Mesenchymal stem cell (in vitro differentiated cells and primary cell): Measurements from ENCODE around the gene SERPINE1.
A peak's percentile ranks its signal among the peaks of the same experiment; 100 is the strongest.

Source experiments
- DNase-seq: peaks from one replicate; pipeline ENCODE4 v3.0.0-alpha.2; 2013
- H2AFZ ChIP-seq: one replicate; pipeline ENCODE4 v1.6.1; 2013; ENCODE audit warnings: low read depth, mild to moderate bottlenecking, control low read depth, inconsistent platforms, low read length, moderate library complexity
- H2AK5ac ChIP-seq: 2 replicates; pipeline ENCODE4 v1.6.1; 2013; ENCODE audit warnings: low read length, moderate library complexity, mild to moderate bottlenecking, inconsistent platforms; ENCODE audit not compliant: severe bottlenecking
- H2BK120ac ChIP-seq: one replicate; pipeline ENCODE4 v1.6.1; 2013; ENCODE audit warnings: low read depth, mild to moderate bottlenecking, inconsistent platforms, low read length, moderate library complexity
- H2BK12ac ChIP-seq, 2 experiments: one replicate each; pipeline ENCODE4 v1.6.1; 2013; ENCODE audit warnings: inconsistent platforms in 2 of 2, low read length in 2 of 2, mild to moderate bottlenecking in 2 of 2, moderate library complexity in 2 of 2, control low read depth in 1 of 2
- H2BK15ac ChIP-seq: one replicate; pipeline ENCODE4 v1.6.1; 2013; ENCODE audit warnings: mild to moderate bottlenecking, low read depth, inconsistent platforms; ENCODE audit not compliant: poor library complexity, severe bottlenecking
- H2BK5ac ChIP-seq: 2 replicates; pipeline ENCODE4 v1.6.1; 2013; ENCODE audit warnings: low read depth, mild to moderate bottlenecking, low read length, control low read depth, inconsistent platforms; ENCODE audit not compliant: poor library complexity, severe bottlenecking
- H3K14ac ChIP-seq, 2 experiments: one replicate each; pipeline ENCODE4 v1.6.1; 2013; ENCODE audit warnings: inconsistent platforms in 2 of 2, low read length in 2 of 2, control low read depth in 1 of 2, mild to moderate bottlenecking in 1 of 2, moderate library complexity in 1 of 2
- H3K18ac ChIP-seq, 2 experiments: one replicate each; pipeline ENCODE4 v1.6.1; 2013; ENCODE audit warnings: inconsistent platforms in 2 of 2, low read length in 2 of 2, control low read depth in 1 of 2, low read depth in 1 of 2, mild to moderate bottlenecking in 1 of 2
- H3K23ac ChIP-seq, 2 experiments: one replicate each; pipeline ENCODE4 v1.6.1; 2013; ENCODE audit warnings: inconsistent platforms in 2 of 2, low read length in 2 of 2, mild to moderate bottlenecking in 2 of 2, moderate library complexity in 2 of 2, control low read depth in 1 of 2
- H3K27ac ChIP-seq: 2 replicates; pipeline ENCODE4 v1.5.1; 2013; ENCODE audit warnings: mild to moderate bottlenecking, moderate library complexity, low read length, control low read depth, inconsistent platforms; ENCODE audit not compliant: poor library complexity, severe bottlenecking
- H3K27me3 ChIP-seq, 2 experiments: 2 replicates each; pipeline versions ENCODE4 v1.6.1 to v1.7.0; 2013; ENCODE audit warnings: low read length in 2 of 2, mild to moderate bottlenecking in 2 of 2, moderate library complexity in 2 of 2, control low read depth in 1 of 2, inconsistent platforms in 1 of 2; ENCODE audit not compliant: control insufficient read depth in 1 of 2, insufficient read depth in 1 of 2
- H3K36me3 ChIP-seq, 2 experiments: 2 replicates each; pipeline versions ENCODE4 v1.6.1 to v1.7.0; 2013; ENCODE audit warnings: low read length in 2 of 2, control low read depth in 1 of 2, inconsistent platforms in 1 of 2, low read depth in 1 of 2, mild to moderate bottlenecking in 1 of 2; ENCODE audit not compliant: insufficient read depth in 2 of 2, control insufficient read depth in 1 of 2
- H3K4ac ChIP-seq, 2 experiments: one replicate each; pipeline ENCODE4 v1.6.1; 2013; ENCODE audit warnings: inconsistent platforms in 2 of 2, low read length in 2 of 2, mild to moderate bottlenecking in 2 of 2, moderate library complexity in 2 of 2, control low read depth in 1 of 2, low read depth in 1 of 2
- H3K4me1 ChIP-seq: 2 replicates; pipeline ENCODE4 v1.6.1; 2013; ENCODE audit warnings: low read depth, low read length, control low read depth; ENCODE audit not compliant: control insufficient read depth, insufficient read depth
- H3K4me2 ChIP-seq: 2 replicates; pipeline ENCODE4 v1.6.1; 2013; ENCODE audit warnings: low read length, mild to moderate bottlenecking, inconsistent platforms; ENCODE audit not compliant: poor library complexity, severe bottlenecking
- H3K4me3 ChIP-seq, 2 experiments: 2 replicates each; pipeline versions ENCODE4 v1.5.1 to v1.7.0; 2013; ENCODE audit warnings: low read length in 2 of 2, mild to moderate bottlenecking in 2 of 2, control low read depth in 1 of 2, low read depth in 1 of 2; ENCODE audit not compliant: insufficient read depth in 1 of 2
- H3K79me1 ChIP-seq: replicated peaks from 2 replicates; pipeline ENCODE4 v1.6.1; 2013; ENCODE audit warnings: mild to moderate bottlenecking, control low read depth, low read length, inconsistent platforms; ENCODE audit not compliant: poor library complexity, severe bottlenecking
- H3K9ac ChIP-seq: 2 replicates; pipeline ENCODE4 v1.7.0; 2013; ENCODE audit warnings: mild to moderate bottlenecking, low read length, moderate library complexity
- H3K9me3 ChIP-seq: 2 replicates; pipeline ENCODE4 v1.7.0; 2013; ENCODE audit warnings: mild to moderate bottlenecking, low read length; ENCODE audit not compliant: control insufficient read depth
- H4K8ac ChIP-seq: one replicate; pipeline ENCODE4 v1.6.1; 2013; ENCODE audit warnings: inconsistent platforms, mild to moderate bottlenecking, low read length, moderate library complexity
- H4K91ac ChIP-seq: one replicate; pipeline ENCODE4 v1.6.1; 2013; ENCODE audit warnings: mild to moderate bottlenecking, low read length, inconsistent platforms
- WGBS: methylation state at CpG from one replicate; pipeline ENCODE4 v1.1.7; 2013; ENCODE audit warnings: mixed read lengths; 5-methylcytosine and 5-hydroxymethylcytosine counted together

SERPINE1 gene

DNA sequence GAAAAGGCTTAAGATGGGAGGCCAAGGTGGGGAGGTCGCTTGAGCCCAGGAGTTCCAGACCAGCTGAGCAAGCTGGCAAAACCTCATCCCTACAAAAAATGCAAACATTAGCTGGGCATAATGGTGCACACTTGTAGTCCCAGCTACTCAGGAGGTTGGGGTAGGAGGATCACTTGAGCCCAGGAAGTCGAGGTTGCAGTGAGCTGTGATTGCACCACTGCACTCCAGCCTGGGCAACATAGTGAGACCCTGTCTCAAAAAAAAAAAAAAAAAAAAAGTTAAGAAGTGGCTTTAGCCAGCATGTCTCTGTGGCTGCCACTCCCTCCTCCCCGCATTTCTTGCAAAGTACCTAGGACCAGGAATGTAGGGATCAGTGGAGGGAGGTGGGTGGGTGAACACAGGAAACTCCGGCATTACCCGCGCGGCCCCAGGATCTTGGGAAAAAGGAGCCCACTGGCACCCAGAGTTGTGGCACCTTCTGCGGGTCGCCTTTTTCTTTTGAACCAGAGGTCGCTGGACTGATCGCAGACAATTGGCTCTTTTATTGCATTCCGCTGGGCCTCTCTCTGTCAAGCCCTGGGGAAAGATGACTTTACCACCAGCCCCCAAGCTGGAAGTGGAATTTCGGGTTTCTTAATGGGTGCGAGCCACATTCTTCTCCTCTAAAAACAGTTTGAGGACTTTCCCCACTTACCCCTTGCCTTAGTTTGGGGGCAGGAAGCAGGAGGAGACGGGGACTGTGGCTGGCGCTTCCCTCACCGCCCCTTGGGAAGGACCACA, 35.0 kb downstream of the SERPINE1 start:
- Histone ChIP-seq H2BK120ac (no peak overlapping the region), H4K91ac (no peak overlapping the region), H3K4me2 (no peak overlapping the region), H3K4me3 (no peak overlapping the region), H2AK5ac (no peak overlapping the region), H3K79me1 (peaks cover 13% of the 10 kb centered on the region), H3K27ac (no peak overlapping the region), H3K9me3 (no peaks in the 10 kb centered on the region), H3K27me3 (peaks cover 20 to 34% of the 10 kb centered on the region in 2 experiments), H3K14ac (no peak overlapping the region), H3K18ac (no peak overlapping the region), H2BK5ac (no peak overlapping the region), H3K9ac (no peak overlapping the region), H3K4me1 (peaks cover 63% of the 10 kb centered on the region), H2AFZ (no peak overlapping the region), H2BK15ac (no peak overlapping the region), H2BK12ac (no peak overlapping the region), H3K23ac (no peak overlapping the region), H4K8ac (no peak overlapping the region), H3K4ac (no peak overlapping the region), H3K36me3 (peaks cover 43 to 44% of the 10 kb centered on the region in 2 experiments)
- 66% methylated on average over 17 of the region's 17 CpGs for WGBS
- no peak for DNase-seq

DNA sequence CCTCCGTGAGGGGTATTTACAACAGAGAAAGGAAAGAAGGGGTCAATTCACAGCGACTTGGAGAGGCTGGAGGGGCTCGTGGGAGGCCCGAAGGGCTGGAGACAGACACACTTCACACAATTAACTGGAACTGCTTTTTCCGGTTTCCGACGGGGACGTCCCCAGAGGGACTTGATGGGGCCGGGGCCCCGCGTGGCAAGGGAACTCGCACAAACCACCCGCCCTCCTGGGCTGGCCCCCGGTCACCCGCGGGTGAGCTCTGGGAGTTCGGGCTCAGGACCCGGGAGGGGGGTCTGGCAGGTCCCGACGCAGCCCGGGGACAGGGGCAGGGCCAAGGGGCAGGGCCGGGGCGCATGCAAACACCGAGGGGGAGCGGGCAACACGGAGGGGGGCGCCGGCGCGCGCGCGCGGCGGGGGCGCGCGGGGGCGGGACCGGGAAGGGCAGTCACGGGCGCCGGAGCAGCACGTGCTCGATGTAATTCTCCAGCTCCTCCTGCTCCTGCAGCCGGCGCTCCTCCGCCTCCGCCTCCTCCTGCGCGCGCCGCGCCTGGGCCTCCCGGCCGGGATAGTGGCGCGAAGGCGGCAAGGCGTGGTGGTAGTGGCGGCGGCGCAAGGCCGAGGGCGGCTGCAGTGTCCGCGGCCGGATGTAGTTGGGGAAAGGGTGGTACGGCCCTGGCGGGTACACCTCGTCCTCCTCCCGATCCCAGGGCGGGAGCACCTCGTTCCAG, 35.8 kb downstream of the SERPINE1 start:
- WGBS = 4% methylated on average over 15 of the region's 74 CpGs

DNA sequence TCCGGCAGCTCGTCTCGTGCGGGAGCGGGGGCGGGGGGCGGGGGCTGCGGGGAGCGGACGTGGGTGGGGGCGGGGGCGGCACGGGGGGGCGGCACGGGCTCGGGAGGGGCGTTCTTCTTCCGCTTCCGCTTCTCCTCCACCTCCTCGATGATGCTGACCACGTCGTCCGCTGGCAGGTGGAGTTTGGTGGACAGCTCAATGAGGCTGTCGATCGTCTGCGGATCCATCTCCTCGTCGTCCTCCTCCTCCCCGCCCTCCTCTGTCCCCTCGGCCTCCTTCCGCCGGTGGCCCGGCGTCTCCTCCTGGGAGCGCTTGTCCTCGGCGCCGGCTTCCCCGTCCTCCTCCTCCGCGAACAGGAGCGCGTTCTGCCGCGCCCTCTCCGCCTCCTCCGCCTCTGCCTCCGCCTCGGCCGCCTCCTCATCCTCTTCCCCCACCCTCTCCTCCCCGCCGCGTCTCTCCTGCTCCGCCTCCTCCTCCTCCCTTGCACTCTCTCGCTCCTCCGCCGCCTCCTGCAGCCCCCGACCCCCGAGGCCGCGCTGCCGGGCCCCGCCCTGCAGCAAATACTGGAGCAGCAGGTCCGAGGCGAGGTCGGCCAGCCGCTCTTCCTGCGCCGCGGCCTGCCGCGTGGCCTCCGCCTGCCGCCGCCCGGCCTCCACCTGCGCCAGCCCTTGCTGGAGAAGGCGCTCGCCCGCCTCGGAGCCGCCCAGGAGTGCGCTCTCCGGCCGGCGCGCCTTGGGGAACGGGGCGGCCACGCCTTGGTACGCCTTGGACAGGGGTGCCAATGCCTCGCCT, 36.6 kb downstream of the SERPINE1 start:
- Histone ChIP-seq H3K23ac (peak overlapping the region in 1 of 2 experiments; percentile 23), H4K91ac (no peak overlapping the region), H3K4ac (no peak overlapping the region), H3K4me3 (peak overlapping the region; percentile 41 to 65), H2BK120ac (no peak overlapping the region), H3K36me3 (peaks cover 28 to 31% of the 10 kb centered on the region in 2 experiments), H3K9me3 (no peaks in the 10 kb centered on the region), H3K79me1 (peaks cover 8% of the 10 kb centered on the region), H3K27me3 (peaks cover 36 to 50% of the 10 kb centered on the region in 2 experiments), H3K18ac (no peak overlapping the region), H2AFZ (no peak overlapping the region), H3K4me2 (peak overlapping the region; percentile 92), H3K9ac (no peak overlapping the region), H2AK5ac (no peak overlapping the region), H2BK12ac (no peak overlapping the region), H3K14ac (no peak overlapping the region), H2BK15ac (no peak overlapping the region), H3K4me1 (peaks cover 69% of the 10 kb centered on the region), H4K8ac (no peak overlapping the region), H3K27ac (no peak overlapping the region), H2BK5ac (no peak overlapping the region)
- under 1% methylated on average over 66 of the region's 92 CpGs for WGBS
- no peak for DNase-seq

More for the DNA sequence above, 35.8 kb downstream of the SERPINE1 start:
- Histone ChIP-seq H3K27ac (no peak overlapping the region), H2BK15ac (peak overlapping the region; percentile 17), H2AK5ac (no peak overlapping the region), H3K4ac (no peak overlapping the region), H3K9me3 (no peaks in the 10 kb centered on the region), H2BK120ac (no peak overlapping the region), H4K8ac (no peak overlapping the region), H3K9ac (no peak overlapping the region), H3K27me3 (peaks cover 29 to 43% of the 10 kb centered on the region in 2 experiments), H4K91ac (no peak overlapping the region), H3K4me3 (peak overlapping the region in 1 of 2 experiments; percentile 35), H2BK5ac (no peak overlapping the region), H3K18ac (no peak overlapping the region), H3K4me1 (peaks cover 67% of the 10 kb centered on the region), H3K4me2 (peak overlapping the region; percentile 89), H3K14ac (no peak overlapping the region), H3K36me3 (peaks cover 35 to 36% of the 10 kb centered on the region in 2 experiments), H2BK12ac (no peak overlapping the region), H3K23ac (no peak overlapping the region), H2AFZ (no peak overlapping the region), H3K79me1 (peaks cover 10% of the 10 kb centered on the region)
- DNase-seq = peak; percentile 52
